HG03066 (cell line): ENCODE results near the gene CYP11A1.

Experiments
- ATAC-seq: cut with Tn5 transposase; IDR thresholded peaks from one replicate; pipeline ENCODE4 v1.9.1; 2021; ENCODE audit warnings: low read depth; ENCODE audit not compliant: unreplicated experiment

Gene CYP11A1

DNA sequence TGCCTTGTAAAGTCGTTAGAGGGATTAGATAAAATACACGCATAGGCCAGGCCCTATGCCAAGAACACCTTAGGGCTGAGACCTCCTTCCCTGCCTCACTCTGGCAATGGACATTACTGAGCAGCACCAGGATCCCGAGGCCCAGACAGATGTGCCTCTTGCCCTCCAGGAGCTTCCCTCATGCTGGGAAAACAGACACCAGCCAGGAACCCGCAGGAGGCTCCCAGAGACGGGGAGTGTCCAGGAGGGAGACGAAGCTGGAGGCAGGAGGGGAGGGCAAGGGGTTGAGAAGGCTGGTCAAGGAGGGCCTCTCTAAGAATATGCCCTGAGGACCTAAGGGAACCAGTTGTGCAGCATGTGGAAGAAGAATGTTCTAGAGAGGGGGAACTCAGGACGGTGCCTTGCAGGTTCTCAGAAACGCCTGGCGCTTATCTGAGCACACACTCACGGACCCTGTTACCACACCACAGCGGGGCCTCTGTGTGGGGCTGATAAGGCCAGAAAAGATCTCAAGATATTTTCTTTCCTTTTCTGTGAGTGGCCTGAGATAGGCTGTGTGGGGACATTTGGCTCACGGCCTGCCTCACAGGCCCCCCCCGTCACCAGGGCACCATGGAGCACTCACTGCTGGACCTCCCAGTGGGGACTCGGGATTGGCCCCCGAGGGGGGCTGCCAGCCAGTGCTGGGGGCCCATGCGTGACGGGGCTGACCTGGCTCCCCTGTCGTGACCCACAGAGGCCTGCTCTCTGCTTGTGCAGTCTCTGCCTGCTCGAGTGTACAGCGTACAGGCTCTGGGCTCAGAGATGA, 22.0 kb upstream of the CYP11A1 start:
- ATAC-seq = no peak

DNA sequence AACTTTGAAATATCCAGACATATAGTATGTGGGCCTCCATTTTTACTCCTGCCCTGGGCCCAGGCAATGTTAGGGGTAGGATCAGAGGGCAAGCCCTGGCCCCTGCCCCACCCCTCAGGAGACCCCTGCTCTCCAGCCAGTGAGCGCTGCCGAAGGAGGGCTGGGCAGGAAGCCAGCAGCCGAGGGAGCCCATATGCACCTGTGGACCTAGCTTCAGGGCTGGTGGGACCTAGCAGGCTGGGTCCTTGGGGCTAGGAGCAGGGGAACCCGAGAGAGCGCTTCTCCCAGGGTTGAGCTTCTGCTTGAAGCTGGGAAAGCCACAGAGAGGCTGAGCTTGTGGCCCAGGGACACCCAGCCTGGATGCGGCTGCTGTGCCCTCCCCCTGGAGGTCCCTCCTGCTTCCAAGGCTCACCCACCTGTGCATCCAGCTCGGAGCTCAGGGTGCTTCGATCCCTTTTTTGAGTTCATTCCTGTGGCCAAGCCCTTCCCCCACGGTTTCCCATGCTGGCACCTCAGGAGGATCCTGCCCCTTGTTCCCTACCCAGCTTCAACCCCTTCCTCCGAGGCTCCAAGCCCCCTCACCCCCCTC, 21.0 kb upstream of the CYP11A1 start:
- no peak for ATAC-seq

DNA sequence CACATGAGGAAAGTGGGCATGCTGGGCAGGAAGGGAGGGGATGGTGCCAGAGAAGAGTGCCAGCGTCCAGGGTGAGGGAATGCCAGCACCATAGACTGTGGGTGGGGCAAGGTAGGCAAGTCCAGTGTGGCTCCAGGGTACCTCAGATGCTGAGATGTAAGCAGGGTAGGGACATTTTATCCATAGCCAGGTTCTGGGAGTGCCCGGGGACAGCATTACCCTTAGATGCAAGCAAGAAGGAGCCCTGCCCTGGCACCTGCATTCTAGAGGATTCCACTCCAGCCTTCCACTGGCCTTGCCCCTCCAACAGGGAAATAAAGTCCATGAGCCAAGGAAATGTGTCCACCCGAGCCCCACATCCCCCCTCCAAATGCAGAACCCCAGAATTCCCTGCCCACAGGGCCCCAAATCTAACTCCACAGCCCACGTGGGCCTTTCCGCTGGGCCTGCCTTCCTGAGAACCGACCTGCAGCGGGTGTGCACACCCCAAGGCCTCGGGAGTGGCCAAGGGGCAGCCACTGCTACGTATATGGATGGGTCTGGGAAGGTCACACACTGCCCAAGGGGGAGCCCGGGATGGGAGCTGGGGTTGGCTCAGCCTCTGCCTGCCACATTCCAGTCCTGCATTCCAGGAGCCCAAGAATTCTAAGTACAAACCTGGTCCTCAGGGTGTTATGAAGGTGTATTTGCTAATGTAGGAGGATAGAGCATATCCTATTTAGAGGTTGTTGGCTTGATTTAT, 20.3 kb upstream of the CYP11A1 start:
- ATAC-seq = no peak

DNA sequence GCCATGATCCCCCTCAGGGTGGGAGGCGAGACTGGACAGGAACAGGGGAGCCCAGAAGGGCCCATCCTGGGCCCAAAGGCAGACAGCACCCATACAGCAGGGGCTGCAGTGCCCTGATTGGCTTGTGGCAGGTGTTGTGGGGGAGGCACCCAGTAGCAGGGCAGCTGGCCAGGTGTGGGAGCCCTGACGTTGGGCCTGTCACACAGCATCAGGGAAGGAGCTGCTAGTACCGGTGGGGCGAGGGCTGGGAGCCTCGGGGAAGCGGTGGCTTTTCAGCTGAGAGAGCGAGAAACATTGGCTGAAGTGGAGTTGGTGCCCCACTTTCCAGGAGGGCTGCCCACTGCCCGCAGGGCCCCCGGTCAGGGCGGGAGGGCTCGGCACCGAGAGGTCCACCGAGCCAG, 19.7 kb upstream of the CYP11A1 start:
- ATAC-seq = no peak

DNA sequence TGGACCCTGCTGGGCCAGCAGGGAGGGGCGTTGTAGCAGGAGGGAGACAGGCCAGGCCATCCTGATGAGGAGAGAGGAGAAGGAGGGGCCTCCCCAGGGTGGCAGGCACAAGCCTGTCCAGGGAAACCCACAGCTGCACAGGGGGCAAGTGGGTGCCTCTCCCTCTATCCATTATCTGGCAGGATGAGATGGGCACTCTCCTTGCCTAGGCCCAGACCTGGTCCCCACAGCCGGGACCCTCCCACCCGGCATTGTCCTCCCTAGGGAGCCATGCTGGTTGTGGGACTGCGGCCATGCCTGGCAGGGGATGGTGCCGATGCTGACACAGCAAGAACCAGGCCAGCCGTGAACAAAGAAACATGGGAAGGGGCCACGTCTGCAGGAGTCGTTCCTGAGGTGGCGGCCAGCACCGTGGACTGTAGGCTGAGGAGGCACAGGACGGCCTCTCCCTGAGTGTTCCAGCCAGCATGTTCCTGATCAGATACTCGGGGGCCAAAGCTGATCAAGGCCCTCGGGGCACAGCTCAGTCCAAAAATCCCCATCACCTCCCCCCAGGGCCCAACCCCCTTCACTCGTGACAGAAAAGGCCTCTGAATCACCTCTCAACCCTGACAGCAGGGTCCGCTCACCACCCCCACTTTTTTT, 19.2 kb upstream of the CYP11A1 start:
- ATAC-seq = no peak

DNA sequence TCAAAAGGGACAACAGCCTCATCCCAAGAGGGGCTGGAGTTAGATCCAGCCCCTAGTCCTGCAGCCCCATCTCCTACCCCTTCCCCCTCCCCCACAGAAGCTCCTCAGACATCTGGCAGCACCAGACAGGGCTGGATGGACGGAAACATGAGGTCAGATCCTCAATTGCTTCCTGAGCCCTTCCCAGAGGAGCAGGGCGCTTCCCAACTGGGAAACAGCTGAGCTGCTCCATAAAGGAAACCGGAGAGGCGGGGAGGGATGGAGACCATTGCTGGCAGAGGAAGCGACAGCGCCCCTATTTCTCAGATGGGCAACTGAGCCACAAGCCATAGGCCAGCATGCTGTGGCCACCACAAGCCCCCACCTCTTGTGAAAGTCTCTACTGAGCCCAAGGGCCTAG, 18.3 kb upstream of the CYP11A1 start:
- ATAC-seq = no peak

DNA sequence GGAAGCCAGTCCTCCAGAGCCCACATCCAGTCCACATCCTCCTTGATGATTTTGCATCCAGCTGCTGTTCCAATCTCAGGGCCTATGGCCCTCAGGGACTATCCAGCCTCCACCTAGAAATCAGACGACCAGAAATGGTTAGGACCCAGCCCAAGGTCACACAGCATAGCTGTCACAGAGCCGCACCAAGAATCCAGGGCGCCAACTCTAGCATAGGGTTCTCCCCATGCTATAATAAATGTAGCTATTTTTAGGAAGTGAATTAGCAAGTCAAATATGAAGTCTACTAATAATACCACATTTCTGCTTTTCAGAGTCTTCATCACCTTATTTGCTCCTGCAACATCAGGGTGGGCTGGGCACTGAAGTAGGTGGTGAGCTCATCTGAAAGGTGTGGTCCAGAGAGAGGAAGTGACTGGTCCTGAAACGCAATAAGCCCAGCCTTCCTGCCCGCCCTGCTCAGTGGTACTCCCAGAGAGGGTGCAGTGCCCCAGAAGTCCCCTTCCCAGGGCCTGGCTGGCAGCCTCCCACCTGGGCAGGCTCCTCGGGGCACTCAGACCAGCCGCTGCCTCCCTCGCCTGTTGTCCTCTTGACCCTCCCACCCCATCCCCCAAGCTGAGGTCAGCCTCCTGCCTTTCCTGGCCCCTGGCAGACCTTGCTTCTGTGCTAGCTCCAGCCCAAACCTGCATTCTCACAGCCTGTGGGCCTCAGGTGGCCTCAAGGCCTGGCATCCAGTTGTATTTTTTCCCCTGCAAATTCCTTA, 17.6 kb upstream of the CYP11A1 start:
- ATAC-seq = peak; percentile 56

DNA sequence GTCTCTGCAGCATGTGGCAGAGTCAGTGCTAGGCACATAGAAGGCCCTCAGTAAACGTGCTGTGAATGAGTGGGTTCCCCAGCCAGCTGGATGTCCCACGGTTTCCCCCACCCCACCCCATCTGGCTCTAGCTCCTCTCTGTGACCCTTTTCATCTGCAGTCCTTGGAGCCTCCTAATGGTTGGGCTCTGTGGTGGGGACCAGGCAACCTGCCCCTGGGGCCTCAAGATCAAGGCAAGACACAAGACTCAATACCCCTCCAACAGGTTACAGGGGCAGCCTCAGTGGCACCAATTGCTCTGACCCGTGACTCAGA, 17.1 kb upstream of the CYP11A1 start:
- ATAC-seq = no peak

DNA sequence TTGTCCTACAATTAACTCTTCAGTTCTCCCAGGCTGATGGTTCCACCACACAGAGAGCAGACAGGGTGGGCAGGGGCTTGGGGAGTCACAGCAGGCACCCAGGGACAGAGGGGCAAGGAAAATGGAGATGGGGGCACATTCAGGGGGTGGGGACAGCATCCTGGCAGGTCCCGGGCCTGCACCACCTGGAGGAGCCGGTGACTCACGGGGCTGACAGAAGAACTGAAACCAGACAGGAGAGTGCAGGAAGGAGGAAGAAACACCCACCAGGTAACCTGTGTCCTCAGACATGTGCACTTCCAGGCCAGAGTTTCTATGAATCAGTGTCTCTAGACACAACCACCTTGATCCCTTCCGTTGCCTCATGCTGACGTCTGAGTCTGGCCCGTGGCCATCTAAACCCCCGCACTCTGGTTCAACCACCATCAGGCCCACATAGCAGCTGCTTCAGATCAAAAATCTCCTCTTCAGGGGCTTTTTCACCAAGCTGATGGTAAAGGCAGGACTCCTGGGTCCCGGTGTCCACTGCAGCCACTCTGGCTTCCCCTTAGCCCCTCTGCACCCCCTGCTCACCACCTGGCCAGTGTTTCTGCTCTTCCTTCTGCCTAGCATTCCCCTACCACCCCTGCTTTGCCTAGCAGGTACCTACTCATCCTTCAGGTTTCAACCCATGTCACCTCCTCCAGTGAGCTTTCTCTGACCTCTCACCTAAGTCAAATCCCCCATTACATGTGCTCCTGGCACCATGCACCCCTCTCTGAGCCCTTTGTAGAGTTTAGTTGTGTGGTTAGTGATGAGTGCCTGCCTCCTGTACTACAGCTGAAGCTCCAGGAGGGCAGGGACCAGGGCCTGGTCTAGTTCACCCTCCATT, 16.5 kb upstream of the CYP11A1 start:
- peak; percentile 48 for ATAC-seq

DNA sequence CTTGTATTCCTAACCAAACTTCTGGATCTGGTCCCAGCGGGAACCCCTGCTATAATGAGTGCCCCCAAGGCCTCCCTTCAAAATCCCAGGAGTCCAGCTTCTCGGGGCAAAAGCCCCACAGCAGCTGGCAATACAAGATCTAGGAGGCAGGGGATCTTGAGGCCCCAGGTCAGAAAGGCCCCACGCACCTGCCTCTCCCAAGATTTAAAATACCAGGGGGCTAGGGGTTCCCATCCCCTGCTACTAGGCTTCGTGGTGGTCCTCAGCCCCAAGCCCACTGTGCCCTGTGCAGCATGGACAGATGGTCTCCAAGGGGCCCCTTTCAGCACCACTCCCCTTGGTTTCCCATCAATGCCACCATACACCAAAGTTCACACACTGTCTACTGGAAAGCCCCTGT, 15.8 kb upstream of the CYP11A1 start:
- no peak for ATAC-seq

DNA sequence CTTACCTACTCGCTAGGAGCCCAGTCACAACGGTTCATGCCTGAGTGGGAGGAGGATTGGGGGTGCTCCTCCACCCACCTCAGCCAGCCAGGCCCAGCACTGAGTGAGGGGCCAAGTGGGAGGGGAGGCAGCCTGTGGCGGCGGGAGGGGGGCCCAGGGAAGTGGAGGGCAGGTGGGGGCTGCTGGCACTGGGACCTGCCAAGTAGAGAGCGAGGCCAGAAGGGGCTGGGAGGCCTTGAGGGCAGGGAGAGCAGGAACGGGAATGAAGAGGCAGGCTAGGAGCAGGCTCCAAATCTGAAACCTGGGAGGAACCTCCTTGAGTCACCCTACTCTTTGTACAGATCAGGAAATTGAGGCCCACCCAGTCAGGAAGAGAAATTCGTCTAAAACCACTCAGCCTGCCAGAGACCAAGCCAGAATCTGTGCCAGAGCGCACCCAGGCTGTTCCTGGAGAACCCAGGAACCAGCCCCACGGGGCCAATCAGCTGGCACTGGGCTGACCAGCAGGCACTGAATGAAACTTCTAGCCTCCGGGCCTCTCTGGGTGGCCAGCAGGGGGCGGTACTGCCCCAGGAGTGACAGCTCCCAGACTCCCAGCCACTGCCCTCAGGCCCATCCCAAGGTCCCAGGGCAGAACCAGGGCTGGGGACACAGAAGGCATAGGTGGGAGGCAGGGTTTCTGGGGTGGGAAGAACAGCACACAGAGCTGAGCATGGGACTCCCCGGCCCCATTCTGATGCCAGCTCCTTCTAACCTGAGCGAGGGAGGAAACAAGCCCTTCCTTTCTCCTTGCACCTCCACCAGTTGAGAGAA, 14.8 kb upstream of the CYP11A1 start:
- ATAC-seq = no peak

DNA sequence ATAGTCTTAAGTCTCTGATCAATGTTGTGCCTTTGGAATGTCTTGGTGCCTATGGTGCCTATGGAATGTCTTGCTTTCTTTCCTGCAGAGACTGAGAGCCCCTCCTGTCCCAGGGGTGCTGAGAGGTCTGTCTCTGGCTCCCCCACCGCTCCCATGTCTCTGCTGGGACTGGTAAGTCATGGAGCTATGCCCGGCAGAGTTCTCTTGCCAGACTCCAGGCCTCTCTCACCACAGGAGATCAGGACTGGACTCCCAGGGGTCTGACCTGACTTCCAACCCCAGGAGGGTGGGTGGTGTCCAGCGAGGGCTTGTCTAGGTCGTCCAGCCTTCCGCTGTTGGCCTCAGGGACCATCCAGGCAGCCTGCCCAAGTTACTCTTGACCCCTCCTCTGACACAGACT, 14.0 kb upstream of the CYP11A1 start:
- ATAC-seq = no peak

DNA sequence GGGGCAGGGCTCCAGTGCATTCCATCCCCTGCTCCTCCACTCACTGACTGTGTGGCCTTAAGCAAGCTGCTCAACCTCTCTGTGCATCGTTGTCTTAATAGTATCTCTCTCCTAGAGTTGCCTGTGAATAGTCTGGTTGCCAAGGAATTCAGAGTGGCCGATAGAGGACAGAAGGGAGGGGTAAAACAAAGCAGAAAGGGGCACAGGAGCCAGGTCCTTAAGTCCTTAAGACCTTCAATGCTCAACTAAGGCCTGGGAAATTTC, 13.7 kb upstream of the CYP11A1 start:
- ATAC-seq = no peak

DNA sequence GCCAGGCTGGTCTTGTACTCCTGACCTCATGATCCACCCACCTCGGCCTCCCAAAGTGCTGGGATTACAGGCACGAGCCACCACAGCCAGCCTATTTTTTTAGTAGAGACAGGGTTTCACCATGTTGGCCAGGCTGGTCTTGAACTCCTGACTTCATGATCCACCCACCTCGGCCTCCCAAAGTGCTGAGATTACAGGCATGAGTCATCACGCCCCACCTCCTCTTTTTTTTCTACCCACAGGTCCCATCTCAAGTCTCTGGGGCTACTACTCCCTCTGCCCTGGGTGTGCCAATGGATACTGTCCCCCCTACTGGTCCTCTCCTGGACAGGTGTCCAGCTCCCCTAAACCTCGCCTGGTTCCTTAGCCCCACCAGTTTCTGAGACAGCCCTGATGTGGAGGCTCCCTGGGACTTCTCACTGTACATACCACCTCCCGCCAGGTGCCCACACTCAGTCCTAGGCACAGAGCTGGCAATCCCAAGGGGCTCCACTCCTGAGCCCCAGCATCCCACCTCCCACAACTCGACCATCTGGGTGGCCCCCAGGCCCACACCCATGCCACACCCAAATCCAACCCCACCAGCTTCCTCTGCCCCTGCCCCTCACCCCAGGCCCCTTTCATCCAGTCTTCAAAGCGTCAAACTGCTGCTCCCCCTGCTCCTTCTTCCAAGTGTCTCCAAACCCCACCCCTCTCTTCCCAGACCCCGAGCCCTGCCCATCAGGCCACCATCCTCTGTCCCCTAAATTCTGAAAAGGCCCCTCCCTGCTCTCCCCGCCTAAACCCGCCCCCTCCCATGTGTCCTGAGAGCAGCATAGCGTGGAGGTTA, 13.1 kb upstream of the CYP11A1 start:
- ATAC-seq = no peak

DNA sequence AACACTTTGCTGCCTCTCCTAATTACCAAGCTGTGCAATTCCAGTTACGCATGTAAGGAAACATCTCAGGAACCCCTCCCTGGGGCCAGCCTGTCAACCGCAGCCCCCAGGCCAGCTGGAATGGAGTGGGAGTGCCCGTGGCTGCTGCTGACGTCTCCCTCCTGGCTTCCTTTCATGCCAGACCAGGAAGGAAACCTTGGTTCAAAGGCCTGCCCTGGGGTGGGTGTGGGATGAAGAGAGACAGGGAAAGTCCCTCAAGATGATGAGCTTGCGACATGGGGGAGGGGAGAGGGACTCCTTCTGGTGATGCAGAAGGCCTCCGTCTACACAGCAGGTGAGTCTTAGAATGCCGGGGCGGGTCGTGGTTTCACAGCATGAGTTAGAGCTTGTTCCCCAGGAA, 11.4 kb upstream of the CYP11A1 start:
- ATAC-seq = no peak

DNA sequence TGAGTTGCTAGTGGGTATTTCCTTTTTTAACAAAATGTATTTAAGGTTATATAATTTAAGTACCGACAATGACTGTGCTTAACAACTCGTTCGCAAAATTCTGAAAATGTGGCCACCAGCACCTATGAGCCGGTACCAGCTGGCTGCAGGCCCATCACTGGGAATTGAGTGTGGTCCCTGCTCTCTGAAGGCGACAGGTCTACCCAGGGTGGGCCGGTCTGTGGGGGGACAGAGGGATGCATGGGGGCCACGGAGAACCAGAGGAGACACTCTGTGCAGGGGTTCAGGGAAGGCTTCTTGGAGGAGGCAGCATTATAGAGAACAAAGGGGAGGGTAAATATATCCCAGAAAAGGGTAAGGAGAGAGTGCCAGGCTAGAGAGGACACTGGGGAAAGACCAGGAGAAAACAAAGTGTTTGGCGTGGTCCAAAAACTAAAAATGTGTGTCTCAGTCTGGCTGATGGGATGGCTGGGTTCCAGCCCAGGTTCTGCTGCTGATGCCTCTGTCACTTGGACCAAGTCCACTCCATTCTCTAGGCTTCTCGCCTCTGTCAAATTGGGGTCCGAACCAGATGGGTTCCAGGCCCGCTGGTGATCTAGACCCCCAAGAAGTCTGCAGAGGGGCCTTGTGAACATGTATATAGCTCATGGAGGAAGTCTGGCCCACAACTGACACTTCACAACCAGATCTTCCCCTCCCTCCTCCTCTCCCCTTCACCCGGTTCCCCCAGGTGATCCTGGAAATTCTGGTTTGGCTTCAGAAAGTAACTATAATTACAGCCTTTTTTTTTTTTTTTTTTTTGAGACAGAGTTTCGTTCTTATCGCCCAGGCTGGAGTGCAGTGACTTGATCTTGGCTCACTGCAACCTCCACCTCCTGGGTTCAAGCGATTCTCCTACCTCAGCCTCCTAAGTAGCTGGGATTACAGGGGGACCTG, 10.7 kb upstream of the CYP11A1 start:
- no peak for ATAC-seq

DNA sequence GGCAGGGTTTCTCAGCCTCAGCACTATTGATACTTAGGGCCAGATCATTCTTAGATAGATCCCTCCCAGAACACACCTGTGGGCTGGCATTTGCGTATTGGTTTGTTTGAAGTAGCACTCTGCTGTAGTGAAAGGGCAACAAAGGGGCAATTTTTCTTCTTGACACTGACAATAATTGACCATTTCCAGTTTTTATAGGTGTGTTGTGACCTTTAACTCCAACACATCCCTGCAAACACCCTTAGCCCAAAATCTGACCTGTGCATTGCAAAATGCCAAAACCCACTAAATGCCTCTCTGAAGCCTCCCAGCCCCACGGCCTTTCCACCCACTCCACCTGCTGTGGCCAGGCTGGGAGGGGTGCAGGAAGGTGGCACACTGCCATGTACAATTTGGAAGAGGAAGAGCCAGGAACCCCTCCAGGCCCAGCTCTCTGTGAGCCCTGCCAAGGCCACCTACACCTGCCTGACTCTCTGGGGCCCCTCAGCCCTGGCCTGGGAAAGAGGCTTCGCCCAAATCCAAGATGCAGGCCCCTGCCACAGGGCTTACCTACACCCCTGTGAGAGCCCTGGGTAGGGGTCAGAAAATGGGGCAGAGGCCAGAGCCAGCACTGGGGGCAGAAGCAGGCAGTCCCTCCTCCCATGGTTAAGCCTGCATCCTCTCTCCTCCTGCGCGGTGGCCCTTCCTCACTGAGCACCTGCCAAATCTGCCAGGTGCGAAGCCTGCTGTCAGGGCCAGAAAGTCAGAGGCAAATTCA, 9.6 kb upstream of the CYP11A1 start:
- no peak for ATAC-seq
